ENCODE results near the gene HOXD3. TPM values are rescaled to one million over a fixed set of nuclear protein-coding genes. Genes with fewer than 3 reads are reported as not detected.
A peak's percentile ranks its signal among the peaks of the same experiment; 100 is the strongest.

Gene HOXD3
- total RNA-seq, 1 donor from 2014 or later, result 54.6 TPM

GRCh38 chr2:176121190-176122051 lies 35.7 kb upstream of the HOXD3 start:
- peak; percentile 61 for DNase-seq

- DNase-seq, result no peak
Observed at GRCh38 chr2:176122052-176122682, 34.9 kb upstream of the HOXD3 start.

- DNase-seq, result peak; percentile 93
Observed at GRCh38 chr2:176122683-176123410, 34.3 kb upstream of the HOXD3 start, which contains the start of gene HOXD9. TSS of gene HOXD9 (plus strand) at chr2:176122719. CDS start at chr2:176122769, 50 bp downstream.

GRCh38 chr2:176123411-176124109 lies 33.5 kb upstream of the HOXD3 start:
- DNase-seq, result peak; percentile 64

GRCh38 chr2:176124110-176124946 lies 32.8 kb upstream of the HOXD3 start:
- DNase-seq, result no peak

- peak; percentile 43 for DNase-seq
Observed at GRCh38 chr2:176124947-176125771, 31.9 kb upstream of the HOXD3 start.

GRCh38 chr2:176125772-176126054 lies 31.4 kb upstream of the HOXD3 start:
- peak; percentile 60 for DNase-seq

- peak; percentile 91 for DNase-seq
Observed at GRCh38 chr2:176126929-176127773, 30.0 kb upstream of the HOXD3 start.

- no peak for DNase-seq
Observed at GRCh38 chr2:176127774-176128072, 29.4 kb upstream of the HOXD3 start.

- DNase-seq, result peak; percentile 60
Observed at GRCh38 chr2:176128172-176128981, 28.7 kb upstream of the HOXD3 start.

GRCh38 chr2:176128982-176129796 lies 27.9 kb upstream of the HOXD3 start, which contains the start of gene HOXD8:
TSS of gene HOXD8 (plus strand) at chr2:176129705. CDS start at chr2:176130367, 662 bp downstream.
- DNase-seq, result peak; percentile 96

- no peak for DNase-seq
Observed at GRCh38 chr2:176129813-176130146, 27.3 kb upstream of the HOXD3 start.

- DNase-seq, result peak; percentile 82
Observed at GRCh38 chr2:176130147-176130956, 26.8 kb upstream of the HOXD3 start.

GRCh38 chr2:176130957-176131847 lies 25.9 kb upstream of the HOXD3 start:
- DNase-seq, result peak; percentile 40

- DNase-seq, result no peak
Observed at GRCh38 chr2:176131848-176132158, 25.3 kb upstream of the HOXD3 start.
